K562 (cell line): ENCODE data around the gene KAZN. TPM values are rescaled to one million over a fixed set of nuclear protein-coding genes. Genes with fewer than 3 reads are reported as not detected.

ENCODE experiments used
- ARID4B ChIP-seq: sonication (generic); formaldehyde crosslinking; IDR thresholded peaks from 2 replicates; pipeline ENCODE4 v1.8.0; 2022; ENCODE audit warnings: mild to moderate bottlenecking, missing genetic modification reagents
- ATF6 ChIP-seq: sonication (generic); formaldehyde crosslinking; IDR thresholded peaks from 2 replicates; pipeline ENCODE4 v1.4.0; 2020; ENCODE audit warnings: mild to moderate bottlenecking, missing genetic modification reagents
- CBFA2T2 ChIP-seq: fragments of 450-650 bp; conservative IDR thresholded peaks from 2 replicates; pipeline ENCODE4 v1.6.1; 2017; ENCODE audit warnings: mild to moderate bottlenecking
- E2F4 ChIP-seq: sonication (generic); formaldehyde crosslinking; IDR thresholded peaks from 2 replicates; pipeline ENCODE4 v1.8.0; 2022; ENCODE audit warnings: mild to moderate bottlenecking, low read depth, missing genetic modification reagents
- HMG20A ChIP-seq: fragments of 450-650 bp; formaldehyde crosslinking; conservative IDR thresholded peaks from 2 replicates; pipeline ENCODE4 v1.4.0; 2020; ENCODE audit warnings: mild to moderate bottlenecking, mixed read lengths
- ID3 ChIP-seq, 2 experiments: fragments of 250-450 bp in 1 of 2; fragments of 450-650 bp in 1 of 2; sonication (Bioruptor Pico) in 1 of 2; IDR thresholded peaks; 2 replicates each; pipeline versions ENCODE4 v1.6.1 to v1.8.0; 2016 to 2021; ENCODE audit warnings: mild to moderate bottlenecking in 2 of 2, moderate library complexity in 2 of 2, missing compliant biosample characterization in 1 of 2, missing genetic modification characterization in 1 of 2
- IRF1 ChIP-seq: sonication (generic); formaldehyde crosslinking; IDR thresholded peaks from 2 replicates; pipeline ENCODE4 v1.8.0; 2022; ENCODE audit warnings: missing genetic modification reagents, mild to moderate bottlenecking, borderline replicate concordance
- KDM1A ChIP-seq, 2 experiments: fragments of 450-650 bp; IDR thresholded peaks; 2 replicates each; pipeline ENCODE4 v1.6.1; 2016; ENCODE audit warnings: mild to moderate bottlenecking in 2 of 2
- MTA1 ChIP-seq: fragments of 450-650 bp; IDR thresholded peaks from 2 replicates; pipeline ENCODE4 v1.6.1; 2017; ENCODE audit warnings: borderline replicate concordance
- PURB ChIP-seq: sonication (generic); formaldehyde crosslinking; IDR thresholded peaks from 2 replicates; pipeline ENCODE4 v1.9.0; 2021; ENCODE audit warnings: low read depth, mild to moderate bottlenecking, missing genetic modification reagents
- TAF1 ChIP-seq: IDR thresholded peaks from 2 replicates; pipeline ENCODE4 v1.6.1; 2011; ENCODE audit warnings: mild to moderate bottlenecking, low read length, moderate library complexity; ENCODE audit not compliant: insufficient read depth, control insufficient read depth, severe bottlenecking; ENCODE audit errors: extremely low read depth
- TCF15 ChIP-seq: fragments of 250-450 bp; sonication (Bioruptor Pico); IDR thresholded peaks from 2 replicates; pipeline ENCODE4 v1.8.0; 2022; ENCODE audit warnings: moderate library complexity, mild to moderate bottlenecking, inconsistent platforms
- ZNF121 ChIP-seq: sonication (generic); formaldehyde crosslinking; conservative IDR thresholded peaks from 2 replicates; pipeline ENCODE4 v1.8.0; 2022; ENCODE audit warnings: missing genetic modification reagents
- ZNF124 ChIP-seq: sonication (generic); formaldehyde crosslinking; IDR thresholded peaks from 2 replicates; pipeline ENCODE4 v1.8.1; 2022; ENCODE audit warnings: missing genetic modification reagents
- ZNF184 ChIP-seq: sonication (generic); formaldehyde crosslinking; IDR thresholded peaks from 2 replicates; pipeline ENCODE4 v1.5.0; 2020; ENCODE audit warnings: missing genetic modification reagents
- ZNF212 ChIP-seq: fragments of 450-650 bp; formaldehyde crosslinking; IDR thresholded peaks from 2 replicates; pipeline ENCODE4 v1.4.0; 2020; ENCODE audit warnings: mild to moderate bottlenecking
- ZNF584 ChIP-seq: fragments of 200-800 bp; sonication (Bioruptor generic); IDR thresholded peaks from 2 replicates; pipeline ENCODE4 v1.6.1; 2016; ENCODE audit warnings: low read depth, mild to moderate bottlenecking, missing genetic modification characterization, missing compliant biosample characterization
- ZNF785 ChIP-seq: fragments of 250-450 bp; sonication (Bioruptor Pico); IDR thresholded peaks from 2 replicates; pipeline ENCODE4 v1.4.0; 2020; ENCODE audit warnings: mild to moderate bottlenecking
- polyA plus RNA-seq, 8 experiments: library from polyadenylated mRNA; depleted of rRNA in 4 of 8; stranded (reverse) in 5 of 8; unstranded in 3 of 8; fragments of >200 nt; fragmentation: Nextera tagmentation in 2 of 8; fragmentation: Illumina TruSeq in 1 of 8; extraction: Ambion mirVana in 2 of 8; extraction: Trizol in 1 of 8; gene quantifications; 2 replicates each; pipeline versions ENCODE4 v1.2.1 to v1.2.3, GENCODE V29; 2011 to 2014; ENCODE audit warnings: inconsistent platforms in 1 of 8, missing spikeins in 1 of 8
- total RNA-seq, 7 experiments: library from RNA; depleted of rRNA in 6 of 7; stranded (reverse); fragments of >200 nt in 6 of 7; fragmentation: Illumina TruSeq in 2 of 7; extraction: Trizol in 2 of 7; gene quantifications; 2 replicates each; pipeline versions ENCODE4 v1.2.1 to v1.2.3, GENCODE V29; 2011 to 2021; ENCODE audit warnings: low replicate concordance in 1 of 7

The KAZN gene
- total and polyA plus RNA-seq, 9 of the 15 experiments (the other 6 are each of a cell fraction or from before 2014, with no cell fraction given), result 2.1 to 21.6 (median 5.4) TPM

- TF ChIP-seq ID3 (CRISPR knock-in tag; IDR thresholded peaks at IDR 0.05) (no peak), ID3 (tag; IDR thresholded peaks at IDR 0.05) (no peak), MTA1 (0 out of 2 replicates have a peak, but pooled peaks have one; percentile 40), ZNF785 (CRISPR knock-in tag) (no peak), PURB (CRISPR knock-in tag) (no peak), ZNF184 (CRISPR knock-in tag) (no peak), TCF15 (CRISPR knock-in tag) (no peak), CBFA2T2 (peak; percentile 38; the same call in 1 of the 2 replicates), ATF6 (CRISPR knock-in tag) (no peak), ZNF121 (no peak), E2F4 (CRISPR knock-in tag) (no peak), ARID4B (CRISPR knock-in tag) (no peak), HMG20A (no peak), ZNF124 (CRISPR knock-in tag) (no peak), KDM1A (IDR thresholded peaks at IDR 0.05) (peak; percentile 69 to 76; a peak in 3 of 4 replicates), IRF1 (CRISPR knock-in tag) (no peak), TAF1 (no peak), ZNF584 (CRISPR knock-in tag) (no peak), ZNF212 (CRISPR knock-in tag) (no peak)
These were observed 331.2 kb downstream of the KAZN start (continued) for GRCh38 chr1:14929547-14930246.
